ENCODE data around the gene GPATCH1.

DNA sequence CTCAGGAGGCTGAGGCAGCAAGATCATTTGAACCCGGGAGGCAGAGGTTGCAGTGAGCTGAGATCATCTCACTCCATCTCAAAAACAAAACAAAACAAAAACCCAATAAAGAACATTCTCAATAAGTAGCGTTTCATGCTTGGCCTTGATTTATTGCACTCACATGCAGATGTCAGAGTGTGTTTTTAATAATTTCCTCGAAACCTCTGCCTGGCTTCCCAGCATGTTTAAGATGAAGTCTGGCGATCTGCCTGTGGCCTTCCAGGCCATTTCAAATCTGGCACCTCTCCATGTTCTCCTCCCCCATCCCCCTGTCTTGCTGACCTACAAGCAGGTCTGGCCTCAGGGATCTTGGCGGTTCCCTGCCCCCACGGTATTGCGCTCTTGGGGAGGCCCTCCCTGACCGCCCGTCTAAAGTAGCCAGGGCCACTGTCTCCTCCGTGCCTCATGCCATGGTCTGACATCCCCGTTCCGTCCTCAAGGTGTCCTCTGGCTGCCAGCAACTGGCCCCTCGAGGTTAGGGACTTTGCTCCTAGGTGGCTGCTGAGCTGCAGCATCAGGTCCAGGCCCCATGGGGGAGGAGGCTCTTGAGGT is 52.6 kb downstream of the GPATCH1 start:
- TF ChIP-seq CTCF (IDR thresholded peaks at IDR 0.05) (no peak), EP300 (IDR thresholded peaks at IDR 0.05) (no peak)

Measured in tibial nerve (tissue), 4 donors.